ENCODE measurements around the gene KRTAP29-1.
"Not testable (repeated sequence)": the region's sequence is repeated elsewhere in the genome, so short reads cannot be mapped to it uniquely, and the experiment has no call there.

GRCh38 chr17:41271323-41271722 is 31.3 kb downstream of the KRTAP29-1 start:
- TF ChIP-seq POLR2A (IDR thresholded peaks at IDR 0.05; ENCODE audit: low read depth, low read length); POLR2AphosphoS5 (IDR thresholded peaks at IDR 0.05; ENCODE audit: low read depth, low read length); PAX5 (IDR thresholded peaks at IDR 0.05; ENCODE audit: insufficient read depth, low read length, severe bottlenecking); POU2F2 (IDR thresholded peaks at IDR 0.05; ENCODE audit: low read depth, low read length): not testable (repeated sequence)
